AG20443 (cell line): Measurements from ENCODE around the gene HAGH.
A peak's percentile ranks its signal among the peaks of the same experiment; 100 is the strongest.

Source experiments
- DNase-seq: peaks from one replicate; pipeline ENCODE4 v3.0.0; 2012; ENCODE audit warnings: low spot score, mixed read lengths

The HAGH gene

GRCh38 chr16:1786242-1787055, 40.2 kb downstream of the HAGH start:
- no peak for DNase-seq

GRCh38 chr16:1785846-1786170, 40.8 kb downstream of the HAGH start:
- DNase-seq: no peak

- no peak for DNase-seq
These were observed 41.4 kb downstream of the HAGH start for GRCh38 chr16:1784977-1785845.

GRCh38 chr16:1782408-1783264, 44.0 kb downstream of the HAGH start, which contains the start of the genes NUBP2 and SPSB3:
NUBP2 (plus strand) TSS chr16:1782960; CDS start chr16:1783021, 61 bp downstream.
SPSB3 (minus strand) TSS chr16:1782571; CDS start chr16:1781483, 1,088 bp downstream.
- DNase-seq: peak; percentile 99

GRCh38 chr16:1781758-1782407, 44.7 kb downstream of the HAGH start:
- peak; percentile 65 for DNase-seq

- no peak for DNase-seq
These were observed 45.4 kb downstream of the HAGH start for GRCh38 chr16:1781254-1781653.

GRCh38 chr16:1780677-1781072, 46.0 kb downstream of the HAGH start:
- no peak for DNase-seq

- DNase-seq: no peak
These were observed 46.6 kb downstream of the HAGH start for GRCh38 chr16:1779741-1780676.

- DNase-seq: no peak
These were observed 47.4 kb downstream of the HAGH start for GRCh38 chr16:1779234-1779701.

- DNase-seq: no peak
These were observed 48.1 kb downstream of the HAGH start for GRCh38 chr16:1778200-1779179.

- DNase-seq: no peak
These were observed 49.0 kb downstream of the HAGH start for GRCh38 chr16:1777375-1778199.

GRCh38 chr16:1776991-1777374, 49.6 kb downstream of the HAGH start:
- no peak for DNase-seq

- no peak for DNase-seq
These were observed 50.0 kb downstream of the HAGH start for GRCh38 chr16:1776672-1776955.

- DNase-seq: no peak
These were observed 50.6 kb downstream of the HAGH start for GRCh38 chr16:1775846-1776671.

- no peak for DNase-seq
These were observed 51.4 kb downstream of the HAGH start for GRCh38 chr16:1775006-1775845.

- DNase-seq: no peak
These were observed 52.2 kb downstream of the HAGH start for GRCh38 chr16:1774448-1774780.
